SH-SY5Y (cell line): ENCODE results near the gene LMO7.

Source experiments
- GATA2 ChIP-seq: IDR thresholded peaks from 2 replicates; pipeline ENCODE4 v1.6.1; 2011; ENCODE audit warnings: mild to moderate bottlenecking, low read depth, low read length
- GATA3 ChIP-seq: IDR thresholded peaks from 2 replicates; pipeline ENCODE4 v1.6.1; 2011; ENCODE audit warnings: low read depth, mild to moderate bottlenecking, low read length, moderate library complexity

Gene LMO7

DNA sequence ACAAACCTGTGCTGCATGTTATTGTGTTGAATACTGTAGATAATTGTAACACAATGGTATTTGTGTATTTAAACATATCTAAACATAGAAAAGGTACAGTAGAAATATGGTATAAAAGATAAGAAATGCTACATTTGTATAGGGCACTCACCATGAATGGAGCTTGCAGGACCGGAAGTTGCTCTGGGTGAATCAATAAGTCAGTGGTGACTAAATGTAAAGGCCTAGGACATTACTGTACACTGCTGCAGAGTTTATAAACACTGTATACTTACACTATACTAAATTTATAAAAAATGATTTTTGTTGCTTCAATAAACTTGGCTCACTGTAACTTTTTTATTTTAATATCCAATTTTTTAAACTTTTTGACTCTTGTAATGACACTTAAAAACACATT lies 34.4 kb downstream of the LMO7 start:
- no peak for TF ChIP-seq GATA2
- TF ChIP-seq GATA3: no peak

DNA sequence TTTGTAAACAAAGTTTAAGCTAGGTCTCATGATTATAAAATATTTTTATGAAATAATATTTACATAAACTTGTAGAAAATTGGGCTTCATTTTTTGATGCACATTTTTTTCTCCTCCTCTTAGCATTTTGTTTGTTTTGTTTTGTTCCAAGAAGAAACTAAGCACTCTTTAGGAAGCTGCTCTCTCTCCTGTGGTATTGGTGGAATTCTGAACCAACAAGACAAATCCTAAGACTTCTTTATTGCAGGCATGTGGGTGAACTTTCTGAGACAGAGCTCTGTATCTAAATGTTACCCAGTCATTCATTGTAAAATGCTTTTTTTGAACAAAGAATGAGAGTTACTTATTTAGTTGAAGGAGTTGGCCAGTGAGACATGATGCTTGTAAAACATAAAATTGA lies 39.3 kb downstream of the LMO7 start:
- no peak for TF ChIP-seq GATA3
- TF ChIP-seq GATA2: no peak

DNA sequence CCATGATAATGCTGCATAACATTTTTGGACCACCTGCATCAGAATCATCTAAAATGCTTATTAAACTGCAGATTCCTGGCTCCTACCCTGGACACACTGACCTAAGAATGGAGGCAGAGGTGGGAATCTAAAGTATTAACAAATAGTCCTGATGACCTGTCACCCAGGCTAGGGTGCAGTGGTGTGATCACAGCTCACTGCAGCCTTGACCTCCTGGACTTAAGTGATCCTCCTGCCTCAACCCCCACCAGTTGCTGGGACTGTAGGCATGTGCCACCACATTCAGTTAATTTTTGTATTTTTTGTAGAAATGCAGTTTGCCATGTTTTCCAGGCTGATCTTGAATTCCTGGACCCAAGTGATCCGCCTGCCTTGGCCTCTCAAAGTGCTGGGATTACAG lies 43.3 kb downstream of the LMO7 start:
- no peak for TF ChIP-seq GATA2
- TF ChIP-seq GATA3: no peak

DNA sequence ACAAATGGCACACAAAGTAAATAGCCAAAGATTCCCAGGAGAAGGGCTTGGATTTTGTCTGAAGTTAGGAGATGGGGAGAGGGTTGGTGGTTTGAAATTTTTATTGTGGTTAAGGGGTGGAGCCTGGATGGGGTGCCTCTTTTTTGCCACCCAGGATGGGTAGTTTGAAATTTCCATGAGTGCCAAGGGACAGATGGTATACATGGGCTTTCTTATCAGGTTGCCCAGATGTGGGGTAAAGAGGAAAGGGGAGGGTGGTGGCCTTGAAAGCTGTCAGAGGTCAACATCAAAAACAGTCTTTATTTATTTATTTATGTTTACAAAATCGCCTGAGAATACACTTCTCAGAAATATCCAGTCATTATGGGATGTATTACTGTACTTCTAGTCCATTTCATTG lies 46.2 kb downstream of the LMO7 start:
- TF ChIP-seq GATA2: no peak
- no peak for TF ChIP-seq GATA3

DNA sequence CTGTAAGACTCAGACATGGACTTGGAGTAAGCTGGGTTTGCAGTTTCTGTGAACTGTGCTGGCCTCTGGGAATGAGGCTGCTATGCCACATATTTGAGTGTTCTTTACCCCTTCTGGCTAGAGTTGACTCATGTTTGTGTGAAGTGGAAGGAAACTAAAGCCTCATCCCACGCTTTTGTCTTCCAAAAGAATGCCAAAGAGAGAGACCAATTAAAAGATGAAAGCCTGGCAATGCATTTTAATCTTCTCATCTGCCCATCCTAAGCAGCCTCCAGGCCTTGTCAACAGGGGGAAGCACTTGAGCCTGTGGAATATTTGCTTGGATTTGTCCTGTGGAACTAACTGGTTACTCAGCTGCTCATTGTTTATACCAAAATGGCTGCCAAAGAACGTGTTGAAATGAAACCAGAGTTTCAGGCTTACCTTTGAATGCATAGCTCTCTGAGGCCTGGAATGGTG lies 49.1 kb downstream of the LMO7 start:
- no peak for TF ChIP-seq GATA3
- TF ChIP-seq GATA2: no peak

DNA sequence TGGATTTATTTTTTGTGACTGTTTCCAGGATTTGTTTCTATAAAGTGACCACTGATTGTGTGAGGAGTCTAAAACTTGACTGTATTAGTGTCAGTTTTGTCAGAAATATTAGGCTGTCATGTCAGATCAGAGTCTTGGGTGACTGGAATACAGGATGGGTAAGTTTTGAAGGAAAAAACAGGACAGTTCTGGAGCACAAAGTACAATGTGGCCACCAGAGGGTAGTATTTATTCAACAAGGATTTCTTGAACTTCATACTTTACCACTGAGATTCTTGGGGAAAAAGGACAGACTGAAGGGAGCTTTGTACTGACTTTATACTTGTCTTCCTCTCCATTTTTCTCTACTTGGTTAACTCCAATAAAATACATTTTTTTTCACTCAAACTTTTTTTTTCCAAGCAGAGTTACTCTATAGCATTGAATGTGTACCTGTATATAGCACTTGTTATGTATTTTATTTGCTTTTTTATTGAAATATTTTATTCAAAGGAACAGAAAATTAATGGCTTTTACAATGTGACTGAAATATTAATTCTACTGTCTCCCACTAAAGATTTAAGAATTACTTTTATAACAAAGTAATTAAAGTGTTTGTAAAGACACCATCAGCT lies 51.1 kb downstream of the LMO7 start:
- TF ChIP-seq GATA2: no peak
- TF ChIP-seq GATA3: no peak

DNA sequence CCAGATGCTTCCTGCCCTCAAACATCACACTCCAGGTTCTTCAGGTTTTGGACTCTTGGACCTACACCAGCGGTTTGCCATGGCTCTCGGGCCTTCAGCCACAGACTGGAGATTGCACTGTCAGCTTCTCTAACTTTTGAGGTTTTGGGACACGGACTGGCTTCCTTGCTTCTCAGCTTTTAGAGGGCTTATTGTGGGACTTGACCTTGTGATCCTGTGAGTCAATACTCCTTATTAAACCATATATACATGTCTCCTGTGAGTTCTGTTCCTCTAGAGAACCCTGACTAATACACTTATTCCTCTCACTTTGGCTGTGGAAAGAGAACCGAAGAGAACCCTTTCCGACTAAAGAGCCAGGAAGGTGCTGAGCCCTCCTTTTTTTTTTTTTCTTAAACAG lies 53.6 kb downstream of the LMO7 start:
- TF ChIP-seq GATA3 (no peak), GATA2 (no peak)

DNA sequence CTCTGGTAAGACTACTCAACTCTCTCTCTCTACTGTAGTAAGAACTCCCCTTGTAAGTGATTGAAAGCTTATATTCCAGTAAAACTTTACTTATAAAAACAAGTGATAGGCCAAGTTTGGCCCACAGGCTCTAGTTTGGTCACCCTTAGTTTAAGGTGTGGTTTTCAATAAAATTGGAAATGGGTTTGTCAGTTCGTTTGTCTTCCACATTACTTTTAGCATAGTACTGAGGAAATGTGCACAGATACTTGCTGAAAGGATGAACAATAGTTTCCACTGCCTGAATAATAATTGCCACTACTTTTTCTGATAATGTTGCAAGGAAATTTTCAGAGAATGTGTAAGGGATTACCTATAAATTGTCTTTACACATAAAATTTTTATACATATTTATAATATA lies 54.5 kb downstream of the LMO7 start:
- TF ChIP-seq GATA2 (no peak), GATA3 (no peak)

DNA sequence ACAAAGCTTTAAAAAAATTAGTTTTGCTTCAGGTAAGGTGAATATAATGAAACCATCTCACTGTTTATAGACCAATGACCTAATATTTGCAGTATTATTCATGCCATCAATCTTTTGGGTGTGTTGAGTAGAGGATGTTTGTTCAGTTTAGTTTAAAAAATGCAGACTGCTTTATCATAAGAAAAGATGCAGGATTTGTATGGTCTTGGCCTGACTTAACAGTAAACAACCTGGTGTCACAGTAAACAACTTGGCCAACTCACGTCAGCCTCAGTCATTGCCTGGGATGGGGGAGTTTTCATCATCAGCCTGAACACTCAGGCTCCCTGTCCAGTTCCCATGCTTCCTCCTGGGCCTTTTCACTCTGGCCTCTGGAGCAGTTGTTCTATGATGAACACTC lies 55.1 kb downstream of the LMO7 start:
- no peak for TF ChIP-seq GATA3
- no peak for TF ChIP-seq GATA2

DNA sequence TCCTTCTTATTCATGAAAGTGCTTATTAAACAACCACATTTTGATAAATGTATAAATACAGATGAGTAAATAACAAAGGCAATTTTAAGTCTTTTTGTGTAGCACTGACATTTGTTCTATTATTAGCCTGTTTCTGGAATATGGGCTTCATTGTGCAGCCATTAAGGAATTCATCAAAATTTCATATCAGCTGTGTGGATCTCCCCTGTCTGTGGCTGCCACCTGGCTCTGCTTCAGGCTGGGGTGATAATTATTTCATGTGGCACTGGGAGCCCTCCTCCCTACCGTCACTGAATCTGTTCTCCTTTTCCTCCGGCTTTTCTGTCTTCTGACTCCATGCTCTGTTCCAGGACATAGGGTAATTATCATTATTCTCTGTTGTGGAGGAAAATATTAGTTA lies 57.1 kb downstream of the LMO7 start:
- peak; percentile 85 for TF ChIP-seq GATA2
- peak; percentile 57; the same call in 1 of the 2 replicates for TF ChIP-seq GATA3

DNA sequence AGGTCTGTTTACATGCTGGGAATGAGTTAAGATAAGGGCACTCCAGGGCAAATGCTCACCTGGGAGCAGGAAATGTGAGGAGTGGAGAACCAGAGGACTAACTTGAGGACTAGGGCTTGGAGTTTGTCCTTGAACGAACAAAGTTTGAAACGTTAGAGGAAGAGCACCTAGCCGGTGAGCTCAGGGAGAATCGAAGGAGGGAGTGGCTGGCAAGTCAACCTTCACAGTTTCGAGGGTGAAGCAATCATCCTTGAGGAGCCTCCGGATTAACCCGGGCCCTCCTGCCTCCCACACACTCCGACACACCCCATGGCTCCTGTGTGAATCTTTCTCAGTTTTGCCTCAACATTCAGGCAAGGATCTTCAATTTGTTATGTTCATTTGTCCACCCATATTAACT lies 58.6 kb downstream of the LMO7 start:
- TF ChIP-seq GATA3 (no peak), GATA2 (no peak)

DNA sequence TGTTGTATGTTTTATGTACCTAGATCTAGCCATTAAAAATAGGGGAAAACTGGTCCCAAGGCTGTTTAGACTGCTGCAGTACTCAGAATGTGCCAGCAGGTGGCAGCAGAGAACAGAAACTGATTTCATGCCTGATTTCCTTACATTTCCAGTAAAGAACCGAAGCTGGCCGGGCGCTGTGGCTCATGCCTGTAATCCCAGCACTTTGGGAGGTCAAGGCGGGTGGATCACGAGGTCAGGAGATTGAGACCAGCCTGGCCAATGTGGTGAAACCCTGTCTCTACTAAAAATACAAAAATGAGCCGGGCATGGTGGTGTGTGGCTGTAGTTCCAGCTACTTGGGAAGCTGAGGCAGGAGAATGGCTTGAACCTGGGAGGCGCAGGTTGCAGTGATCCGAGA lies 59.8 kb downstream of the LMO7 start:
- 0 out of 2 replicates have a peak, but pooled peaks have one; percentile 27 for TF ChIP-seq GATA2

DNA sequence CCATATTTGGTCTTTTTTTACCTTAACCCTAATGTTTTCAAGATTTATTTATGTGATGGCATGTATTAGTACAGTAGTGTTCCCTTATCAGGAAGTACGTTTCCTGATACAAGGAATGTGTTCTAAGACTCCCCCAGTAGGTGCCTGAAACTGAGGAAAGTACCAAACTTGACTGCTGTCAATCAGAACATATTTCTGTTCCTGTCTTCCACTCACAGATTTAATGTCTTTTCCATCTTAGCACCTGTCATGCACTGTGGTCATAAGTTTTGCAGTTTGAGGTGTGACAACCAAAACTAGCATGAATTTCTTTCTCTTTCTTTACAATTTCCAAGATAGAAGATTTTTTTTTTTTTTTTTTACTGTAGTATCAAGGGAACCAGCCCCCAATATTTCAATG lies 62.9 kb downstream of the LMO7 start:
- TF ChIP-seq GATA2: no peak
- TF ChIP-seq GATA3: no peak

DNA sequence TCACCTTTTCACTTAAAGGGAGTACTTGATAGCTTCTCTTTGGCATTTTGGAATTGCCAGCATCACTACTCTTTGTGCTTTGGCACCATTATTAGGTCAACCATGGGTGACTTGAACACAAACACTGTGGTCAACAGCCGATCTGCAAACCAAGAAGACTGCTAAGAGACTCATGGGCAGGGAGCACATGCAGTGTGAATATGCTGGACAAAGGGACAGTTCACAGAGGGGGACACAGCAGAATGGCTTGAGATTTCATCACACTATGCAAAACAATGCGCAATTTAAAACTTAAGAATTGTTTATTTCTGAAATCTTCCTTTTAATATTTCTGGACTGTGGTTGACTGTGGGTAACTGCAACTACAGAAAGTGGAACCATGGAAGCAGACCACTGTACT lies 64.4 kb downstream of the LMO7 start:
- no peak for TF ChIP-seq GATA2
- no peak for TF ChIP-seq GATA3

DNA sequence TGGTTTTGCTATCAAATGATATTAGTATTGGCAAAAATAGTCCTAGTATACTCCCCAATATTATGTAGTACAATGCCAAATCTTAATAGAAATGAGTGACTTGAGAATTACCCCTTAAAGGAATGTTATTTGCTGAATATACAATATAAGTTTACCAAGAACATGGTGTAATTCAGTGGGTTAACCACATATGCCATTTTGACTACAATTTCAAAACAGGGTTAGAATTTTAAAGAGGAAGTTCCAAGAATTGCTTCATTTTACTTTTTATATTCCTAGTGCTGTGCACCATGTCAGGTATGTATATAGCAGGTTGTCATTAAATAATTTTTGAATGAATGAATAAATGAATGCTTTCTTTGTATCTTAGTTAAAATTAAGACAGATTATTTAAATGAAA lies 66.3 kb downstream of the LMO7 start:
- no peak for TF ChIP-seq GATA2
- no peak for TF ChIP-seq GATA3

DNA sequence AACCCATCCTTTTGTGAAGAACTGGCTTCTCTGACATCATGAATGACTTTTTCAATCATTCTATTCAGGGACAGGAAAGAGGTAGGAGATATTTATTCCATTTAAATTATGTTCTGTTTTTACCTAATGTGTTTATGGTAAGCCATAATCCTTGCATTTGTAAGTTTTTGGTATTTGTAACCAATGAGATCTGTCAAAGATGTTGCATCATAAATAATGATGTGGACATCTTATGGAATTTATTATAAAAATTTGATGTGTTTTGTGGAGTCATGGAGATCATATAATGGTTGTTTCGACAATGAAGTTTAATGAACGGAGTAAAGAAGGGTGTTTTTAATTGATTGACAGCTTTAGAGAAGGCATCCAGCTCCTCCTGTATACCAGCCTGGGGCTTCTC lies 67.6 kb downstream of the LMO7 start:
- no peak for TF ChIP-seq GATA3
- no peak for TF ChIP-seq GATA2

DNA sequence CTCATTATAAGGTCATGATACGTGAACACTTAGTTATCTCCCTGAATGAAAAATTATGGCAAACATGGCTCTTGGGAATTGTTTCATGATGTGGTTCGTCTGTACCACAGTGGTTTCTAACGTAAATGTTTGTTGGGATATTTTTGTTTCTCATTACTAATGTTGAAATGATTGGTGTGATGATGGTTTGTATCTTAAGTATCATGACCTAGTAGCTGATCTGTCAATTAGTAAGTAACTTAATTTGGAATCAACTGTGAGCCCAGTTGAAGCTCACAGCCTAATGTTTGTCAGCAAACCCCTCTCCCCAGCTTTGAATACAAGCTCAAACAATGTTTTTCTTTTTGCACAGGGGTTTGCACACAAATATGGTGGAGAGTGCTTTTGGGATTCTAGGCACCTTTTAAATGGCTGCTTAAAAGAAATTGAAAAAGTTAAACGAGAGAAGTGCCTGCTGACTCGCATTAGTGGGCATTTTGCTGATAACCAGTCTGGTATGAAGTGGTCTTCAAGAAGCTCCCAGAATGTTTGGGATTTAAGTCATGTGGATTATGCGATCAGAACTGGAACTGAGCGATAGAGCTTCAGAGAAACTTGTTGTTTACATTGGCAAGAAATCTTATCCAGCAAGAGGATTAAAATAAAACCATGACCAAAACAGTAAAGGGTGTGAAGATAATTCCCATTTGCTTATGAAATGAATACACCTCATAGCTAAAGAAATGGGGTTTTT lies 68.2 kb downstream of the LMO7 start:
- TF ChIP-seq GATA3 (no peak), GATA2 (no peak)

DNA sequence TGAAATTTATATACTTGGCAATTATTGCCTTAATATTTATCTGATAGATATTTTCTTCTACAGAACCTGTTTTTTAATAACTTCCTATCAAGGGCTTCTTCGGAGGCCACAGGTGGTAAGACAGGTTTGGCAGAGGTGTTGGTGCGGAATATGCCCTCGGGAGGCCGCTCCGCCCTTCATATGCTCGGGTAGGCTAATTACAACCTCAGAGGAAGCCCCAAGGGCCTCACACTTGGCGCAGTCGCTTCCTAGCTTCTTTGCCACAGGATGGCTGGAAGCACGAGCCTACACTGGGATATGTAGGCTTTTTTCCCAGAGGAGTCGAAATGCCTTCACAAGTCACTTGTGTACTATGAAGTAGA lies 68.8 kb downstream of the LMO7 start:
- TF ChIP-seq GATA3 (no peak), GATA2 (no peak)
